NCI-H69 (cell line): ENCODE measurements around the gene EFNB1.

Experiments used
- DNase-seq: peaks from one replicate; lab custom pipeline; 2025; lab: John Stamatoyannopoulos, UW

EFNB1 gene

GRCh38 chrX:68827848-68828624, 785 bp upstream of the EFNB1 start:
- peak; percentile 79 for DNase-seq

- DNase-seq, result peak; percentile 52
Observed at GRCh38 chrX:68829582-68830418, 979 bp downstream of the EFNB1 start.

- peak; percentile 51 for DNase-seq
Observed at GRCh38 chrX:68830419-68831404, 1.9 kb downstream of the EFNB1 start.

GRCh38 chrX:68831405-68832100, 2.7 kb downstream of the EFNB1 start:
- DNase-seq, result peak; percentile 13

- peak; percentile 33 for DNase-seq
Observed at GRCh38 chrX:68832101-68832416, 3.2 kb downstream of the EFNB1 start.

- DNase-seq, result no peak
Observed at GRCh38 chrX:68832516-68833447, 4.0 kb downstream of the EFNB1 start.

GRCh38 chrX:68833448-68833805, 4.6 kb downstream of the EFNB1 start:
- no peak for DNase-seq

GRCh38 chrX:68833855-68834331, 5.1 kb downstream of the EFNB1 start:
- DNase-seq, result no peak

GRCh38 chrX:68834371-68835103, 5.7 kb downstream of the EFNB1 start:
- DNase-seq, result no peak

GRCh38 chrX:68835104-68835442, 6.3 kb downstream of the EFNB1 start:
- no peak for DNase-seq

- no peak for DNase-seq
Observed at GRCh38 chrX:68835468-68835867, 6.6 kb downstream of the EFNB1 start.

GRCh38 chrX:68837119-68837518, 8.3 kb downstream of the EFNB1 start:
- no peak for DNase-seq

- DNase-seq, result no peak
Observed at GRCh38 chrX:68838571-68838910, 9.7 kb downstream of the EFNB1 start.

- no peak for DNase-seq
Observed at GRCh38 chrX:68839771-68840170, 10.9 kb downstream of the EFNB1 start.

- DNase-seq, result no peak
Observed at GRCh38 chrX:68840256-68840655, 11.4 kb downstream of the EFNB1 start.

GRCh38 chrX:68841251-68842049, 12.6 kb downstream of the EFNB1 start:
- DNase-seq, result peak; percentile 91

GRCh38 chrX:68842351-68842750, 13.5 kb downstream of the EFNB1 start:
- peak; percentile 77 for DNase-seq

- peak; percentile 64 for DNase-seq
Observed at GRCh38 chrX:68842781-68843581, 14.2 kb downstream of the EFNB1 start.
